ENCODE data around the gene ELAVL1. TPM values are rescaled to one million over a fixed set of nuclear protein-coding genes. Genes with fewer than 3 reads are reported as not detected.
A peak's percentile ranks its signal among the peaks of the same experiment; 100 is the strongest.

ELAVL1 gene
- total RNA-seq, 6 experiments from 2014 or later = 25.3 to 33.6 (median 30.3) TPM

- ATAC-seq (no peak), DNase-seq (peak; percentile 42 to 55 (median 54))
- TF ChIP-seq POLR2A (IDR thresholded peaks at IDR 0.05) (no peak), CTCF (IDR thresholded peaks at IDR 0.05) (peak in 1 of 4 donors; percentile 12)
- Histone ChIP-seq H3K9me3 (no peaks in the 10 kb centered on the region), H3K4me1 (peaks cover 0 to 6% (median 0%) of the 10 kb centered on the region in 4 donors), H3K36me3 (peaks cover 0 to 37% (median 24%) of the 10 kb centered on the region in 4 donors), H3K27ac (no peak overlapping the region), H3K4me3 (no peak overlapping the region), H3K27me3 (no peaks in the 10 kb centered on the region)
- 77% methylated on average over 14 of the region's 24 CpGs for WGBS (ENCODE audit: insufficient coverage, low coverage, low lambda C conversion rate, missing lambda C conversion rate)
- intact Hi-C loops (cut with DNase I) = no loop called here
Measured at GRCh38 chr19:7928741-7929701, 76.4 kb downstream of the ELAVL1 start.

GRCh38 chr19:7928334-7928706 is 77.1 kb downstream of the ELAVL1 start:
- Histone ChIP-seq H3K27me3 (no peaks in the 10 kb centered on the region), H3K27ac (no peak overlapping the region), H3K36me3 (peaks cover 0 to 30% (median 20%) of the 10 kb centered on the region in 4 donors), H3K4me3 (no peak overlapping the region), H3K4me1 (peaks cover 0 to 6% (median 0%) of the 10 kb centered on the region in 4 donors), H3K9me3 (no peaks in the 10 kb centered on the region)
- TF ChIP-seq POLR2A (IDR thresholded peaks at IDR 0.05) = no peak
- no peak for TF ChIP-seq CTCF (IDR thresholded peaks at IDR 0.05)
- WGBS (ENCODE audit: insufficient coverage, low coverage, low lambda C conversion rate, missing lambda C conversion rate) = 84% methylated on average over 7 of the region's 9 CpGs
- intact Hi-C loops (cut with DNase I) = no loop called here
- ATAC-seq (no peak), DNase-seq (no peak)

- TF ChIP-seq CTCF (IDR thresholded peaks at IDR 0.05) (no peak), POLR2A (IDR thresholded peaks at IDR 0.05) (no peak)
- Histone ChIP-seq H3K27me3 (no peaks in the 10 kb centered on the region), H3K9me3 (no peaks in the 10 kb centered on the region), H3K36me3 (peaks cover 0 to 25% (median 16%) of the 10 kb centered on the region in 4 donors), H3K27ac (no peak overlapping the region), H3K4me3 (no peak overlapping the region), H3K4me1 (peaks cover 0 to 6% (median 0%) of the 10 kb centered on the region in 4 donors)
- DNase-seq (peak; percentile 29 to 58 (median 50)), ATAC-seq (peak in 1 of 4 donors; percentile 2)
- intact Hi-C loops (cut with DNase I) = no loop called here
- WGBS (ENCODE audit: insufficient coverage, low coverage, low lambda C conversion rate, missing lambda C conversion rate) = 100% methylated on average over 1 of the region's 23 CpGs
Measured at GRCh38 chr19:7927605-7928333, 77.7 kb downstream of the ELAVL1 start.

- Histone ChIP-seq H3K27me3 (no peaks in the 10 kb centered on the region), H3K27ac (no peak overlapping the region), H3K4me3 (no peak overlapping the region), H3K36me3 (peaks cover 0 to 24% (median 9%) of the 10 kb centered on the region in 4 donors), H3K4me1 (peaks cover 0 to 6% (median 0%) of the 10 kb centered on the region in 4 donors), H3K9me3 (no peaks in the 10 kb centered on the region)
- TF ChIP-seq CTCF (IDR thresholded peaks at IDR 0.05) = no peak
- TF ChIP-seq POLR2A (IDR thresholded peaks at IDR 0.05) = no peak
- intact Hi-C loops (cut with DNase I) = no loop called here
- DNase-seq = peak; percentile 38 to 59 (median 52)
- ATAC-seq = peak in 2 of 4 donors; percentile 1
- WGBS (ENCODE audit: insufficient coverage, low coverage, low lambda C conversion rate, missing lambda C conversion rate) = 68% methylated on average over 4 of the region's 32 CpGs
Measured at GRCh38 chr19:7926727-7927604, 78.5 kb downstream of the ELAVL1 start.

Measured in right lobe of liver (tissue), 6 donors.